HepG2 (cell line): ENCODE results near the gene CD7. TPM values are rescaled to one million over a fixed set of nuclear protein-coding genes. Genes with fewer than 3 reads are reported as not detected.
A peak's percentile ranks its signal among the peaks of the same experiment; 100 is the strongest.

Source experiments
- ATAC-seq: fragments of 200-7000 bp; cut with Tn5 transposase; 3 replicates; pipeline ENCODE4 v1.9.1; 2020; ENCODE audit warnings: mild to moderate bottlenecking, moderate library complexity
- BruUV-seq: library from RNA; stranded (reverse); fragments of 400-500 nt; replicated peaks from 2 replicates; lab custom pipeline; 2021; lab: Mats Ljungman, UMichigan
- CTCF ChIA-PET: fragments of 300-600 bp; formaldehyde crosslinking; extraction: SDS; loops from one replicate; lab custom pipeline; 2021; ENCODE audit warnings: low total read pairs, inconsistent platforms, low intra/inter-chr PET ratio; lab: Yijun Ruan, JAX
- POLR2A ChIA-PET: fragments of 350-600 bp; sonication (Branson Sonifier 250); formaldehyde crosslinking; loops from one replicate; lab custom pipeline; 2020; ENCODE audit warnings: antibody characterized with exemption, inconsistent platforms; lab: Yijun Ruan, JAX
- DNase-seq: peaks from one replicate; pipeline ENCODE4 v3.0.0-alpha.2; 2015; ENCODE audit warnings: low spot score
- FAIRE-seq: peaks from 3 replicates; lab custom pipeline; 2011; peaks lifted over from hg19 to GRCh38; lab: Jason Lieb, UNC
- H2AFZ ChIP-seq: one replicate; pipeline ENCODE4 v1.6.1; 2011; ENCODE audit warnings: low read length, inconsistent platforms
- H3K27ac ChIP-seq: fragments of 300-600 bp; 3 replicates; pipeline ENCODE4 v1.8.0; 2011; ENCODE audit warnings: mixed run types, mild to moderate bottlenecking, mixed read lengths, low read length, inconsistent platforms; ENCODE audit not compliant: insufficient read depth; ENCODE audit errors: extremely low read length
- H3K27me3 ChIP-seq, 2 experiments: fragments of 200-600 bp in 1 of 2; 2 replicates in 1 of 2; 3 replicates in 1 of 2; pipeline versions ENCODE4 v1.6.0 to v1.8.0; 2011; ENCODE audit warnings: low read length in 2 of 2, mild to moderate bottlenecking in 2 of 2, moderate library complexity in 2 of 2, inconsistent platforms in 1 of 2; ENCODE audit not compliant: insufficient read depth in 2 of 2, control insufficient read depth in 1 of 2
- H3K36me3 ChIP-seq, 2 experiments: fragments of 200-600 bp in 1 of 2; replicated peaks in 1 of 2; 2 replicates in 1 of 2; 3 replicates in 1 of 2; pipeline versions ENCODE4 v1.5.1 to v1.8.0; 2011; ENCODE audit warnings: low read length in 2 of 2, inconsistent platforms in 1 of 2; ENCODE audit not compliant: insufficient read depth in 2 of 2, control insufficient read depth in 1 of 2
- H3K4me1 ChIP-seq: 2 replicates; pipeline ENCODE4 v1.5.1; 2012; ENCODE audit warnings: low read length, inconsistent platforms; ENCODE audit not compliant: insufficient read depth
- H3K4me2 ChIP-seq: 2 replicates; pipeline ENCODE4 v1.6.0; 2011; ENCODE audit warnings: low read depth, low read length, inconsistent platforms
- H3K4me3 ChIP-seq, 3 experiments: fragments of 200-600 bp in 1 of 3; sonication (generic), shearing (Covaris generic) in 1 of 3; replicated peaks in 1 of 3; 2 replicates each; pipeline ENCODE4 v1.5.1; 2011 to 2016; ENCODE audit warnings: low read length in 3 of 3, inconsistent platforms in 2 of 3, low read depth in 2 of 3, mild to moderate bottlenecking in 2 of 3, control low read depth in 1 of 3, mixed read lengths in 1 of 3; ENCODE audit not compliant: insufficient read depth in 1 of 3
- H3K79me2 ChIP-seq: one replicate; pipeline ENCODE4 v1.6.1; 2011; ENCODE audit warnings: low read length, inconsistent platforms; ENCODE audit not compliant: insufficient read depth
- H3K9ac ChIP-seq: 2 replicates; pipeline ENCODE4 v1.6.0; 2011; ENCODE audit warnings: mild to moderate bottlenecking, low read depth, low read length, inconsistent platforms; ENCODE audit not compliant: insufficient read depth
- H3K9me3 ChIP-seq: 2 replicates; pipeline ENCODE4 v1.5.1; 2012; ENCODE audit warnings: mild to moderate bottlenecking, low read length
- H4K20me1 ChIP-seq: 2 replicates; pipeline ENCODE4 v1.6.0; 2011; ENCODE audit warnings: inconsistent platforms, mild to moderate bottlenecking, low read length, moderate library complexity; ENCODE audit not compliant: insufficient read depth
- JUND ChIP-seq: sonication (generic); formaldehyde crosslinking; IDR thresholded peaks from 2 replicates; pipeline ENCODE4 v1.8.0; 2022; ENCODE audit warnings: mild to moderate bottlenecking, missing genetic modification reagents
- MYC ChIP-seq: sonication (generic); formaldehyde crosslinking; IDR thresholded peaks from 2 replicates; pipeline ENCODE4 v1.9.0; 2021; ENCODE audit warnings: missing genetic modification reagents, borderline replicate concordance
- SOX13 ChIP-seq, 3 experiments: fragments of 450-650 bp in 1 of 3; sonication (generic) in 1 of 3; formaldehyde crosslinking in 1 of 3; IDR thresholded peaks in 2 of 3; conservative IDR thresholded peaks in 1 of 3; 2 replicates each; pipeline versions ENCODE4 v1.5.0 to v1.6.1; 2016 to 2020; ENCODE audit warnings: antibody characterized with exemption in 1 of 3, mild to moderate bottlenecking in 1 of 3, missing compliant biosample characterization in 1 of 3, missing genetic modification reagents in 1 of 3, moderate library complexity in 1 of 3
- ZNF350 ChIP-seq: sonication (generic); formaldehyde crosslinking; IDR thresholded peaks from 2 replicates; pipeline ENCODE4 v1.4.0; 2020; ENCODE audit warnings: mild to moderate bottlenecking, low read depth, missing genetic modification reagents, borderline replicate concordance
- ZNF441 ChIP-seq: sonication (generic); formaldehyde crosslinking; IDR thresholded peaks from 2 replicates; pipeline ENCODE4 v1.7.0; 2021; ENCODE audit warnings: missing genetic modification reagents, borderline replicate concordance
- ZNF564 ChIP-seq: sonication (generic); formaldehyde crosslinking; IDR thresholded peaks from 2 replicates; pipeline ENCODE4 v1.8.1; 2023; ENCODE audit warnings: mild to moderate bottlenecking, missing genetic modification reagents
- WGBS: methylation state at CpG from one replicate; pipeline ENCODE4 v1.1.6; 2017; ENCODE audit warnings: low lambda C conversion rate; 5-methylcytosine and 5-hydroxymethylcytosine counted together
- in situ Hi-C: cut with HindIII; loops from 2 replicates; pipeline ENCODE4 v1.10.0; 2017; ENCODE audit warnings: low pct_unique_long_range_greater_than_20kb; ENCODE audit not compliant: extremely low pct_ligation_motif_present
- intact Hi-C: fragments of 100-400 bp; cut with micrococcal nuclease; formaldehyde crosslinking; loops from one replicate; pipeline ENCODE4 v1.10.0; 2022; ENCODE audit not compliant: unreplicated experiment
- polyA plus RNA-seq, 8 experiments: library from polyadenylated mRNA; depleted of rRNA in 3 of 8; stranded (reverse) in 7 of 8; unstranded in 1 of 8; fragments of >200 nt; fragmentation: Illumina TruSeq in 4 of 8; extraction: Trizol in 4 of 8; gene quantifications; 2 replicates each; pipeline versions ENCODE4 v1.2.1 to v1.2.3, GENCODE V29; 2011 to 2016; ENCODE audit warnings: low read depth in 4 of 8, missing spikeins in 1 of 8, mixed read lengths in 1 of 8; ENCODE audit not compliant: insufficient read depth in 1 of 8
- total RNA-seq, 5 experiments: library from RNA; depleted of rRNA; stranded (reverse); fragments of >200 nt; fragmentation: Illumina TruSeq; extraction: Trizol; gene quantifications; 2 replicates each; pipeline ENCODE4 v1.2.3, GENCODE V29; 2016; ENCODE audit warnings: low read depth in 1 of 5
- TF ChIP-seq, protein P1 (sequence below), 2 experiments: sonication (generic) in 1 of 2; formaldehyde crosslinking in 1 of 2; IDR thresholded peaks; 2 replicates each; pipeline versions ENCODE4 v1.6.1 to v1.9.0; 2014 to 2022; ENCODE audit warnings: antibody characterized with exemption in 1 of 2, borderline replicate concordance in 1 of 2, inconsistent platforms in 1 of 2, low read depth in 1 of 2, missing genetic modification reagents in 1 of 2
- TF ChIP-seq, protein P2 (sequence below): sonication (generic); formaldehyde crosslinking; IDR thresholded peaks from 2 replicates; pipeline ENCODE4 v1.4.0; 2020; ENCODE audit warnings: mild to moderate bottlenecking, missing genetic modification reagents
- TF ChIP-seq, protein P3 (sequence below): sonication (generic); formaldehyde crosslinking; IDR thresholded peaks from 2 replicates; pipeline ENCODE4 v1.4.0; 2020; ENCODE audit warnings: missing genetic modification reagents

Gene CD7
- total and polyA plus RNA-seq, 2 of the 13 experiments (the other 11 are each of a cell fraction or from before 2014, with no cell fraction given), result 67.6 to 76.4 TPM

DNA sequence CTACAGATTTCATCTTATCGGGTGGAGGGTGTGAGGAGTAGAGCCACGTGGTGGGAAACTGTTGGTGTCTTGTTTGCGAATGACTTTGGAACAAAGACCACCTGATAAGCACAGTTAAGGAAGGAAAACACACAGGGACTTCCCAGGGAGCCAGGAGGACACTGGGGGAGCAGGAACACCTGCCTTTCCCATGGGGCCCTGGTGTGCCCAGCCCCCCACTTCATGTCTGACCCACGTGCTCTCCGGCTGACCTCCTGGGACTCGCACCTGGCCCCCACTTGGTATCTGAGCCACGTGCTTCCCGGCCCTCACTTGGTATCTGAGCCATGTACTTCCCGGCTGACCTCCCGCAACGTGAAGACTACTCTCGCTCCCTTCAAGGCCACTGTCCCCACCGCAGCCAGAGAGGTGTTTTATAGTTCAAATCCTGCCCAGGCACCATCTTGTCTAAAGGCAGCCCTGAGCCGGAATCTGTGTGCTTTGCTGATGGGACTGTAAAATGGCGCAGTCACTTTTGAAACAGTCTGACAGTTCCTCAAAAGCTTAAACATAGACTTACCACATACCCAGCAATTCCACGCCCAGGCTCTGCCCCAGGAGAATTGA, 38.5 kb downstream of the CD7 start:
- Histone ChIP-seq H3K4me2 (no peak overlapping the region), H4K20me1 (no peaks in the 10 kb centered on the region), H3K79me2 (no peaks in the 10 kb centered on the region), H3K36me3 (no peaks in the 10 kb centered on the region), H2AFZ (no peak overlapping the region), H3K9me3 (no peaks in the 10 kb centered on the region), H3K4me1 (peaks cover 73% of the 10 kb centered on the region), H3K9ac (no peak overlapping the region), H3K27me3 (peaks cover 2 to 14% of the 10 kb centered on the region in 2 experiments; a peak in 4 of 5 replicates), H3K27ac (no peak overlapping the region), H3K4me3 (no peak overlapping the region)
- no peak for DNase-seq
- no peak for FAIRE-seq
- no peak for ATAC-seq
- CTCF ChIA-PET, result no interaction called here
- no TSS peak for BruUV-seq
- 78% methylated on average over 14 of the region's 16 CpGs for WGBS
- POLR2A ChIA-PET, result no interaction called here
- intact Hi-C loops, result no loop called here
- in situ Hi-C loops, result no loop called here
- TF ChIP-seq, protein P1, sequence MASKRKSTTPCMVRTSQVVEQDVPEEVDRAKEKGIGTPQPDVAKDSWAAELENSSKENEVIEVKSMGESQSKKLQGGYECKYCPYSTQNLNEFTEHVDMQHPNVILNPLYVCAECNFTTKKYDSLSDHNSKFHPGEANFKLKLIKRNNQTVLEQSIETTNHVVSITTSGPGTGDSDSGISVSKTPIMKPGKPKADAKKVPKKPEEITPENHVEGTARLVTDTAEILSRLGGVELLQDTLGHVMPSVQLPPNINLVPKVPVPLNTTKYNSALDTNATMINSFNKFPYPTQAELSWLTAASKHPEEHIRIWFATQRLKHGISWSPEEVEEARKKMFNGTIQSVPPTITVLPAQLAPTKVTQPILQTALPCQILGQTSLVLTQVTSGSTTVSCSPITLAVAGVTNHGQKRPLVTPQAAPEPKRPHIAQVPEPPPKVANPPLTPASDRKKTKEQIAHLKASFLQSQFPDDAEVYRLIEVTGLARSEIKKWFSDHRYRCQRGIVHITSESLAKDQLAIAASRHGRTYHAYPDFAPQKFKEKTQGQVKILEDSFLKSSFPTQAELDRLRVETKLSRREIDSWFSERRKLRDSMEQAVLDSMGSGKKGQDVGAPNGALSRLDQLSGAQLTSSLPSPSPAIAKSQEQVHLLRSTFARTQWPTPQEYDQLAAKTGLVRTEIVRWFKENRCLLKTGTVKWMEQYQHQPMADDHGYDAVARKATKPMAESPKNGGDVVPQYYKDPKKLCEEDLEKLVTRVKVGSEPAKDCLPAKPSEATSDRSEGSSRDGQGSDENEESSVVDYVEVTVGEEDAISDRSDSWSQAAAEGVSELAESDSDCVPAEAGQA (IDR thresholded peaks at IDR 0.05; ENCODE audit: low read depth), result no peak
- TF ChIP-seq, protein P1 (CRISPR knock-in tag; IDR thresholded peaks at IDR 0.05; ENCODE audit: borderline replicate concordance), result no peak
- TF ChIP-seq ZNF350 (0 out of 2 replicates have a peak, but pooled peaks have one; percentile 30), ZNF441 (CRISPR knock-in tag) (no peak), SOX13 (IDR thresholded peaks at IDR 0.05) (no peak), SOX13 (CRISPR knock-in tag; conservative IDR thresholded peaks at IDR 0.05 in 1 of 2, IDR thresholded peaks at IDR 0.05 in 1 of 2) (0 out of 4 replicates have a peak, but pooled peaks of 1 of the 2 experiments have one; percentile 18), JUND (CRISPR knock-in tag) (no peak), MYC (CRISPR knock-in tag) (peak; percentile 51; the same call in 1 of the 2 replicates), ZNF564 (0 out of 2 replicates have a peak, but pooled peaks have one; percentile 48)
- TF ChIP-seq, protein P2, sequence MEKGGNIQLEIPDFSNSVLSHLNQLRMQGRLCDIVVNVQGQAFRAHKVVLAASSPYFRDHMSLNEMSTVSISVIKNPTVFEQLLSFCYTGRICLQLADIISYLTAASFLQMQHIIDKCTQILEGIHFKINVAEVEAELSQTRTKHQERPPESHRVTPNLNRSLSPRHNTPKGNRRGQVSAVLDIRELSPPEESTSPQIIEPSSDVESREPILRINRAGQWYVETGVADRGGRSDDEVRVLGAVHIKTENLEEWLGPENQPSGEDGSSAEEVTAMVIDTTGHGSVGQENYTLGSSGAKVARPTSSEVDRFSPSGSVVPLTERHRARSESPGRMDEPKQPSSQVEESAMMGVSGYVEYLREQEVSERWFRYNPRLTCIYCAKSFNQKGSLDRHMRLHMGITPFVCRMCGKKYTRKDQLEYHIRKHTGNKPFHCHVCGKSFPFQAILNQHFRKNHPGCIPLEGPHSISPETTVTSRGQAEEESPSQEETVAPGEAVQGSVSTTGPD (CRISPR knock-in tag), result no peak
- TF ChIP-seq, protein P3, sequence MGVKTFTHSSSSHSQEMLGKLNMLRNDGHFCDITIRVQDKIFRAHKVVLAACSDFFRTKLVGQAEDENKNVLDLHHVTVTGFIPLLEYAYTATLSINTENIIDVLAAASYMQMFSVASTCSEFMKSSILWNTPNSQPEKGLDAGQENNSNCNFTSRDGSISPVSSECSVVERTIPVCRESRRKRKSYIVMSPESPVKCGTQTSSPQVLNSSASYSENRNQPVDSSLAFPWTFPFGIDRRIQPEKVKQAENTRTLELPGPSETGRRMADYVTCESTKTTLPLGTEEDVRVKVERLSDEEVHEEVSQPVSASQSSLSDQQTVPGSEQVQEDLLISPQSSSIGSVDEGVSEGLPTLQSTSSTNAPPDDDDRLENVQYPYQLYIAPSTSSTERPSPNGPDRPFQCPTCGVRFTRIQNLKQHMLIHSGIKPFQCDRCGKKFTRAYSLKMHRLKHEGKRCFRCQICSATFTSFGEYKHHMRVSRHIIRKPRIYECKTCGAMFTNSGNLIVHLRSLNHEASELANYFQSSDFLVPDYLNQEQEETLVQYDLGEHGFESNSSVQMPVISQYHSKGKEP (CRISPR knock-in tag), result no peak
